GM23338 (cell line): Measurements from ENCODE around the gene SLC35A4. TPM values are rescaled to one million over a fixed set of nuclear protein-coding genes. Genes with fewer than 3 reads are reported as not detected.

ENCODE experiments used
- ATAC-seq: fragments of 200-7000 bp; cut with Tn5 transposase; 3 replicates; pipeline ENCODE4 v1.9.1; 2020
- DNase-seq: peaks from one replicate; pipeline ENCODE4 v3.0.0-alpha.2; 2015; ENCODE audit warnings: low spot score
- H2AFZ ChIP-seq: fragments of 200-600 bp; sonication (generic); 2 replicates; pipeline ENCODE4 v1.8.0; 2016; ENCODE audit warnings: antibody characterized with exemption, mild to moderate bottlenecking, moderate library complexity
- H3F3A ChIP-seq: fragments of 200-600 bp; sonication (generic); replicated peaks from 2 replicates; pipeline ENCODE4 v1.8.0; 2017; ENCODE audit warnings: antibody characterized with exemption, mixed run types, low read depth
- H3K27ac ChIP-seq: fragments of 200-600 bp; sonication (generic); 2 replicates; pipeline ENCODE4 v1.6.1; 2016; ENCODE audit warnings: low read depth
- H3K27me3 ChIP-seq: fragments of 200-600 bp; sonication (generic); 2 replicates; pipeline ENCODE4 v1.8.0; 2016; ENCODE audit warnings: mild to moderate bottlenecking, mixed run types, moderate library complexity; ENCODE audit not compliant: insufficient read depth
- H3K36me3 ChIP-seq: fragments of 200-600 bp; sonication (generic); 2 replicates; pipeline ENCODE4 v1.8.0; 2016; ENCODE audit warnings: mild to moderate bottlenecking; ENCODE audit not compliant: insufficient read depth
- H3K4me1 ChIP-seq: fragments of 200-600 bp; sonication (generic); 2 replicates; pipeline ENCODE4 v1.8.0; 2016; ENCODE audit warnings: mild to moderate bottlenecking, moderate library complexity; ENCODE audit not compliant: insufficient read depth
- H3K4me2 ChIP-seq: fragments of 200-600 bp; sonication (generic); 2 replicates; pipeline ENCODE4 v1.7.1; 2017; ENCODE audit warnings: mixed run types
- H3K4me3 ChIP-seq: fragments of 200-600 bp; sonication (generic); 2 replicates; pipeline ENCODE4 v1.6.1; 2016; ENCODE audit warnings: mixed run types
- H3K79me2 ChIP-seq: fragments of 200-600 bp; sonication (generic); replicated peaks from 2 replicates; pipeline ENCODE4 v1.8.0; 2017; ENCODE audit warnings: mild to moderate bottlenecking; ENCODE audit not compliant: insufficient read depth
- H3K9me2 ChIP-seq: fragments of 200-600 bp; sonication (generic); 2 replicates; pipeline ENCODE4 v1.8.0; 2017; ENCODE audit not compliant: insufficient read depth
- H4K20me1 ChIP-seq: fragments of 200-600 bp; sonication (generic); replicated peaks from 2 replicates; pipeline ENCODE4 v1.8.0; 2017; ENCODE audit warnings: mild to moderate bottlenecking; ENCODE audit not compliant: insufficient read depth
- H3K27ac Mint-ChIP-seq: 2 replicates; pipeline ENCODE4 v1.8.0; 2020; ENCODE audit warnings: inconsistent platforms, mild to moderate bottlenecking, moderate library complexity, mixed read lengths
- H3K27me3 Mint-ChIP-seq: 3 replicates; pipeline ENCODE4 v1.8.0; 2022; ENCODE audit warnings: low read depth, mild to moderate bottlenecking, moderate library complexity, mixed read lengths, inconsistent platforms; ENCODE audit not compliant: insufficient read depth, poor library complexity
- H3K36me3 Mint-ChIP-seq: 3 replicates; pipeline ENCODE4 v1.8.0; 2021; ENCODE audit warnings: low read depth, mild to moderate bottlenecking, inconsistent platforms, moderate library complexity, mixed read lengths
- H3K4me1 Mint-ChIP-seq: 3 replicates; pipeline ENCODE4 v1.8.0; 2020; ENCODE audit warnings: mild to moderate bottlenecking, inconsistent platforms, mixed read lengths
- H3K4me3 Mint-ChIP-seq: 3 replicates; pipeline ENCODE4 v1.8.0; 2021; ENCODE audit warnings: moderate library complexity, mild to moderate bottlenecking, inconsistent platforms, mixed read lengths
- H3K9me3 Mint-ChIP-seq: 3 replicates; pipeline ENCODE4 v1.8.0; 2020; ENCODE audit warnings: moderate library complexity, mild to moderate bottlenecking, inconsistent platforms, mixed read lengths
- ETS1 ChIP-seq: IDR thresholded peaks from 2 replicates; pipeline ENCODE4 v1.6.1; 2016; ENCODE audit warnings: antibody characterized with exemption
- EZH2 ChIP-seq: fragments of 200-600 bp; sonication (generic); IDR thresholded peaks from one replicate; pipeline ENCODE4 v1.8.0; 2017; ENCODE audit warnings: antibody characterized with exemption, mild to moderate bottlenecking, low read depth; ENCODE audit not compliant: unreplicated experiment
- JUNB ChIP-seq: IDR thresholded peaks from one replicate; pipeline ENCODE4 v1.6.1; 2016; ENCODE audit warnings: antibody characterized with exemption; ENCODE audit not compliant: unreplicated experiment
- NANOG ChIP-seq: IDR thresholded peaks from 2 replicates; pipeline ENCODE4 v1.6.1; 2016; ENCODE audit warnings: antibody characterized with exemption, borderline replicate concordance
- POLR2AphosphoS5 ChIP-seq: IDR thresholded peaks from 2 replicates; pipeline ENCODE4 v1.6.1; 2016; ENCODE audit warnings: antibody characterized with exemption, low read depth
- ZNF114 ChIP-seq: fragments of 250-450 bp; sonication (Bioruptor Pico); IDR thresholded peaks from 2 replicates; pipeline ENCODE4 v1.5.0; 2020; ENCODE audit warnings: mild to moderate bottlenecking, moderate library complexity
- ZNF331 ChIP-seq: fragments of 250-450 bp; sonication (Bioruptor Pico); IDR thresholded peaks from 2 replicates; pipeline ENCODE4 v1.5.0; 2020; ENCODE audit warnings: low read depth, mild to moderate bottlenecking, moderate library complexity
- polyA plus RNA-seq: library from polyadenylated mRNA; unstranded; fragments of >200 nt; fragmentation: Nextera tagmentation; extraction: Ambion mirVana; gene quantifications from 2 replicates; pipeline ENCODE4 v1.2.1, GENCODE V29; 2016
- total RNA-seq: library from RNA; depleted of rRNA; stranded (reverse); fragments of >200 nt; shearing (Covaris generic); gene quantifications from 2 replicates; pipeline ENCODE4 v1.2.3, GENCODE V29; 2014

The SLC35A4 gene
- total and polyA plus RNA-seq, 2 experiments from 2014 or later: 17.7 to 39.1 TPM

GRCh38 chr5:140558542-140558941 lies 6.1 kb upstream of the SLC35A4 start (continued):
- no peak for TF ChIP-seq JUNB

- H3K27ac ChIP-seq: no peak overlapping the region
- H3K79me2 ChIP-seq: peaks cover 23% of the 10 kb centered on the region
- no peaks in the 10 kb centered on the region; the same call in 1 of the 3 replicates for H3K9me3 Mint-ChIP-seq
- 0 out of 2 replicates have a peak, but pooled peaks cover 2% of the 10 kb centered on the region for H3F3A ChIP-seq
- no peaks in the 10 kb centered on the region for H3K27me3 ChIP-seq
- DNase-seq: no peak
- H3K4me1 ChIP-seq: peaks cover 19% of the 10 kb centered on the region
- H4K20me1 ChIP-seq: no peaks in the 10 kb centered on the region; the same call in 1 of the 2 replicates
- no peak for TF ChIP-seq ZNF114 (CRISPR knock-in tag)
- H3K4me3 ChIP-seq: no peak overlapping the region
- H3K4me3 Mint-ChIP-seq: no peak overlapping the region
- no peak for ATAC-seq
- peaks cover 12% of the 10 kb centered on the region for H3K36me3 Mint-ChIP-seq
- no peaks in the 10 kb centered on the region; the same call in 1 of the 2 replicates for H3K9me2 ChIP-seq
- H3K4me2 ChIP-seq: no peak overlapping the region
- no peak overlapping the region for H3K27ac Mint-ChIP-seq
- peaks cover 19% of the 10 kb centered on the region for H3K27me3 Mint-ChIP-seq
- H3K36me3 ChIP-seq: no peaks in the 10 kb centered on the region
- no peak overlapping the region for H2AFZ ChIP-seq
- H3K4me1 Mint-ChIP-seq: peaks cover 26% of the 10 kb centered on the region
Observed at GRCh38 chr5:140560227-140560626, 4.4 kb upstream of the SLC35A4 start.

- H2AFZ ChIP-seq: no peak overlapping the region
- Mint-ChIP-seq H3K9me3 (no peaks in the 10 kb centered on the region; the same call in 2 of the 3 replicates), H3K27ac (no peak overlapping the region), H3K36me3 (peaks cover 15% of the 10 kb centered on the region; the same call in 2 of the 3 replicates), H3K4me1 (peaks cover 13% of the 10 kb centered on the region), H3K4me3 (no peak overlapping the region), H3K27me3 (peaks cover 12% of the 10 kb centered on the region)
- no peak for DNase-seq
- no peaks in the 10 kb centered on the region for H3K27me3 ChIP-seq
- no peak overlapping the region for H3K4me3 ChIP-seq
- no peak overlapping the region for H3K4me2 ChIP-seq
- peaks cover 12% of the 10 kb centered on the region for H3K79me2 ChIP-seq
- no peak for ATAC-seq
- 0 out of 2 replicates have a peak, but pooled peaks cover 2% of the 10 kb centered on the region for H3F3A ChIP-seq
- TF ChIP-seq NANOG (no peak), EZH2 (no peak), ZNF331 (CRISPR knock-in tag) (no peak), ZNF114 (CRISPR knock-in tag) (no peak), JUNB (no peak), ETS1 (no peak), POLR2AphosphoS5 (no peak)
- H3K27ac ChIP-seq: no peak overlapping the region
- no peaks in the 10 kb centered on the region for H4K20me1 ChIP-seq
- peaks cover 13% of the 10 kb centered on the region for H3K4me1 ChIP-seq
- no peaks in the 10 kb centered on the region for H3K36me3 ChIP-seq
- H3K9me2 ChIP-seq: no peaks in the 10 kb centered on the region; the same call in 1 of the 2 replicates
Observed at GRCh38 chr5:140561753-140562523, 2.7 kb upstream of the SLC35A4 start.
